Duodenal mucosa (tissue), 2 donors: ENCODE data around the gene ZGPAT.
"Not testable (repeated sequence)": the region's sequence is repeated elsewhere in the genome, so short reads cannot be mapped to it uniquely, and the experiment has no call there.

Experiments used
- H3K27ac ChIP-seq: one replicate; pipeline ENCODE4 v1.7.0; 2013; ENCODE audit warnings: low read depth, low read length
- H3K27me3 ChIP-seq, 2 donors: one replicate each; pipeline ENCODE4 v1.7.0; 2013; ENCODE audit warnings: low read length in 2 of 2, control low read depth in 1 of 2; ENCODE audit not compliant: insufficient read depth in 2 of 2, control insufficient read depth in 1 of 2
- H3K36me3 ChIP-seq, 2 donors: one replicate each; pipeline ENCODE4 v1.7.0; 2013; ENCODE audit warnings: low read length in 2 of 2, control low read depth in 1 of 2; ENCODE audit not compliant: insufficient read depth in 2 of 2, control insufficient read depth in 1 of 2
- H3K4me1 ChIP-seq, 2 donors: one replicate each; pipeline ENCODE4 v1.7.0; 2013; ENCODE audit warnings: low read length in 2 of 2, control low read depth in 1 of 2; ENCODE audit not compliant: insufficient read depth in 2 of 2, control insufficient read depth in 1 of 2
- H3K4me3 ChIP-seq, 2 donors: one replicate each; pipeline ENCODE4 v1.7.0; 2013; ENCODE audit warnings: low read length in 2 of 2, low read depth in 1 of 2
- H3K9ac ChIP-seq, 2 donors: one replicate each; pipeline ENCODE4 v1.7.0; 2013; ENCODE audit warnings: low read length in 2 of 2, low read depth in 1 of 2
- H3K9me3 ChIP-seq, 2 donors: one replicate each; pipeline ENCODE4 v1.7.0; 2013; ENCODE audit warnings: low read length in 2 of 2, control low read depth in 1 of 2; ENCODE audit not compliant: control insufficient read depth in 1 of 2

ZGPAT gene

DNA sequence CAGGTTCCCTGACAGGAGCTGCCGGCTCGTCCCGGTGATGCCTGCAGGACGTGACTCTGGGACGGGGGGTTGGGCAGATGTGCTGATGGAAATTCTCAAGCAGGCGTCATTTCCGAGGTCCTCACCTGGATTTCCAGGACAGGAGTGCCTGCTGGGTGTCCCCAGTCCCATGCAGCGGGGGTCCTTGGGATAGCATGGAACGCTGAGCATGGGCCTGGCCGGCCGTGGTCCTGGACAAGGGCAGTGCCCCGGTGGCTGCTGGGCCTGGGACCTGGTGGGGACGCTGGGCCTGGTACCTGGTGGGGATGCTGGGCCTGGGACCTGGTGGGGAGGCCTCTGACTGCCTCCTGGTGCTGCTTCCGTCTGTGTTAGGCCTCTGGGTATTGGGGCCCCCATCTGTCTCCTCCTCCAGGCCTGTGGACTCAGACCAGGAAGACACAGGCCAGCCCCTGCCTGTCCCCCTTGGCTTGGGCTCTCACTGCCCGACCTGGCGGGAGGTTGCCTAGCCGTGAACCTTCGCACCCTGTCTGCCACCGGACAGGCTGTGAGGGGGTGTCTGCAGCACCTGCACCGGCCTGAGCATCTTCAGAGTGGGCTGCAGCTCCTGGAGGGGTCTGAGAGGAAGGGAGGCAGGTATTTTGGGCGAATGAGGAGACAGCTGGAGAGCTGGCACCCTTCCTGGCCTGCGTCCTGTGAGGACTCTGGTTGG, 43.5 kb upstream of the ZGPAT start:
- H3K36me3 ChIP-seq = peaks cover 20 to 62% of the 10 kb centered on the region in 2 donors

DNA sequence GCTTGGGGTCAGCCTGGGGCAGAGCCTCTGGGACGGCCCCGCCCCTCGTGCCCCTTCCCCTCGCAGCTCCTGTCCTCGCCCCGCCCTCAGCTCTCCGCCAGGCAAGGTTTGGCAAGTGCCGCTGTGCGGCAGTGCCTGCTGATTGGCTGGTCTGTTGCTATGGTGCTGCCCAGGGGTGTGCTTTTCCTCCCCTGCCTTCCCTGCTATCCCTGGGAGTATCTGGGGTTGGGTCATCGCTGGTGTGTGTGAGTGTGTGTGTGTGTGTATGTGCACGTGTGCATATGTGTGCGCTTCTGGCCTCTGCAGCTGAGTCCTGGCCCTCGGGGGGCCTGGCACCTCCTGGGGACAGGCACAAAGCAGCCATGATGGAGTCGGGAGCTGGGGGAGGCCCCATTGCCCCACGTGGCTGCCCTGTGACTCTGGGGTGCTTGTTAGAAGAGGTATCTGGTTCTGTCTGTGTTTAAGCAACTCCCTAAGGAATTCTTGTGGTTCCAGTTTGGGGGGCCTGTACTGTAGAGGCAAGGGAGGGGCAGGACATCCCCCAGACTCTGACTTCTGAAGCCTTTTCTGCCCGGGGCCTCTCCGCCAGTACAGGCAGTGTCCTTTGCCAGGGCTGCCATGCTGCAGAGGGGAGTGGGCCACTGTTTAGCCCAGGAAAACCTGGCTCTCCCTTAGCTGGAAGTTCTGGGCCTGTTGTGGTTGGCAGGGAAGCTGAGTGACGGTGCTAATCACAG, 42.8 kb upstream of the ZGPAT start:
- Histone ChIP-seq H3K9ac (no peak overlapping the region), H3K4me3 (no peak overlapping the region), H3K36me3 (peaks cover 20 to 62% of the 10 kb centered on the region in 2 donors), H3K9me3 (no peaks in the 10 kb centered on the region), H3K27me3 (no peaks in the 10 kb centered on the region), H3K27ac (no peak overlapping the region), H3K4me1 (no peaks in the 10 kb centered on the region)

More for the DNA sequence above, 43.5 kb upstream of the ZGPAT start:
- Histone ChIP-seq H3K27ac (no peak overlapping the region), H3K9ac (no peak overlapping the region), H3K4me3 (no peak overlapping the region), H3K4me1 (peaks cover 2 to 3% of the 10 kb centered on the region in 2 donors), H3K27me3 (no peaks in the 10 kb centered on the region), H3K9me3 (no peaks in the 10 kb centered on the region)

DNA sequence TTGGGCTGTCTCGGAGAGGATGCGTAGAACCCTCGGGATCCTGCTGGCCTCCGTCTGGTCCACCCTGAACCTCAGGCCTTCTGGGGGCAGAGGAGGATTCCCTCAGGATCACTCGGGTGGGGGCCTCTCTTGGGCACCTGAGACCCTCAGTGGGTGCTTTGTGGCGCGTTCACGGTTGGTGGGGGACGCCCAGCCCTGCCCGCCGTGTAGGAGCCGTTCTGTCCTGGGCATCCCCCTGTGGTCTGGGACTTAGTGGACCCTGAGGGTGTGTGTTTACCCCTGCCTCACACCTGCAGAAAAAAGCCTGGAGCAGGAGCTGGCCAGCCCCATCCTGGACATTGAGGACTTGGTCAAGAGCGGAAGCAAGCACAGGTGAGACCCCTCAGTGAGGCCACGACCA, 42.1 kb upstream of the ZGPAT start:
- H3K4me1 ChIP-seq = no peaks in the 10 kb centered on the region
- H3K27ac ChIP-seq = no peak overlapping the region
- no peaks in the 10 kb centered on the region for H3K9me3 ChIP-seq
- H3K4me3 ChIP-seq = no peak overlapping the region
- H3K27me3 ChIP-seq = no peaks in the 10 kb centered on the region
- no peak overlapping the region for H3K9ac ChIP-seq
- peaks cover 20 to 63% of the 10 kb centered on the region in 2 donors for H3K36me3 ChIP-seq

GRCh38 chr20:63667858-63668257, 40.0 kb upstream of the ZGPAT start:
- no peak overlapping the region for H3K9ac ChIP-seq
- H3K27me3 ChIP-seq = no peaks in the 10 kb centered on the region
- H3K4me3 ChIP-seq = no peak overlapping the region
- peaks cover 16 to 51% of the 10 kb centered on the region in 2 donors for H3K36me3 ChIP-seq
- no peaks in the 10 kb centered on the region for H3K9me3 ChIP-seq
- no peak overlapping the region for H3K27ac ChIP-seq
- no peaks in the 10 kb centered on the region for H3K4me1 ChIP-seq

DNA sequence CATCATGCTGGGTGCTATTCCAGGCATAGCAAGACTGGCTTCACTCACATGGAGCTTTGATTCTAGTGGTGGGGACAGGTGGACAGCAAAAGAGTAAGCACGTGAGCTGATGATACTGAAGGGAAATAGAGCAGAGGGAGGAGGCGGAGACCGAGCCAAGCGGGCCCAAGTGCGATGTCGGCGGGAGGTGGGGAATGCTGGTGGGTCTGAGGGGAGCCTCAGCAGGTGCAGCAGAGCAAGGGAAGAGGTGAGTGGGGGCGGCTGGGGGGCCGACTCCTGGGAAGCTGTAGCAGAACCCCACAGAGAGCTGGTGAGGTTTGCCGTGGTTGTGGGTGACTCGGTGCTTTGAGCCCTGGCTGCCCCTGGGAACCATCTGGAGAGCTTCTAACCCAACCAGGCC, 39.5 kb upstream of the ZGPAT start:
- no peak overlapping the region for H3K27ac ChIP-seq
- peaks cover 16 to 47% of the 10 kb centered on the region in 2 donors for H3K36me3 ChIP-seq

GRCh38 chr20:63671695-63672094, 36.1 kb upstream of the ZGPAT start:
- H3K4me3 ChIP-seq, H3K9me3 ChIP-seq, H3K27ac ChIP-seq, H3K9ac ChIP-seq, H3K4me1 ChIP-seq, H3K27me3 ChIP-seq: not testable (repeated sequence)
- H3K36me3 ChIP-seq = peaks cover 8 to 41% of the 10 kb centered on the region in 2 donors

More for the DNA sequence above, 39.5 kb upstream of the ZGPAT start:
- H3K9ac ChIP-seq = no peak overlapping the region
- no peak overlapping the region for H3K4me3 ChIP-seq
- no peaks in the 10 kb centered on the region for H3K9me3 ChIP-seq
- H3K4me1 ChIP-seq = no peaks in the 10 kb centered on the region
- no peaks in the 10 kb centered on the region for H3K27me3 ChIP-seq

- Histone ChIP-seq H3K9me3 (no peaks in the 10 kb centered on the region), H3K4me3 (no peak overlapping the region), H3K27ac (no peak overlapping the region), H3K36me3 (peaks cover 8 to 34% of the 10 kb centered on the region in 2 donors), H3K27me3 (no peaks in the 10 kb centered on the region), H3K9ac (no peak overlapping the region), H3K4me1 (no peaks in the 10 kb centered on the region)
Measured at GRCh38 chr20:63672666-63673065, 35.2 kb upstream of the ZGPAT start.

DNA sequence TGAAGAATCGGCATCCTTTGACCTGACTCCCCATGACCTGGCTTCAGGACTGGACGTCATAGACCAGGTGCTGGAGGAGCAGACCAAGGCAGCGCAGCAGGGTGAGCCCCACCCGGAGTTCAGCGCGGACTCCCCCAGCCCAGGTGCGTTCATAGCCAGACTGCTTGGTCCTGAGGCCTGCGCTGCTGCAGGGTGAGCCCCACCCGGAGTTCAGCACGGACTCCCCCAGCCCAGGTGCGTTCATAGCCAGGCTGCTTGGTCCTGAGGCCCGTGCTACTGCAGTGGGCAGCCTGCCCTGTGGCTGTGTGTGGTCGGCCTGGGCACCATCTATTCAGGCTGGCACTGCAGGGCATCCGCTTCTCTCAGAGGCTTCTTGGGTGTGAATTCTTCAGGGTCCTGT, 33.9 kb upstream of the ZGPAT start:
- no peaks in the 10 kb centered on the region for H3K4me1 ChIP-seq
- no peak overlapping the region for H3K4me3 ChIP-seq
- peaks cover under 1 to 34% of the 10 kb centered on the region in 2 donors for H3K36me3 ChIP-seq
- no peaks in the 10 kb centered on the region for H3K27me3 ChIP-seq
- H3K9ac ChIP-seq = no peak overlapping the region
- no peak overlapping the region for H3K27ac ChIP-seq
- no peaks in the 10 kb centered on the region for H3K9me3 ChIP-seq

- Histone ChIP-seq H3K4me1 (no peaks in the 10 kb centered on the region), H3K9me3 (no peaks in the 10 kb centered on the region), H3K4me3 (no peak overlapping the region), H3K36me3 (peaks cover 0 to 33% of the 10 kb centered on the region in 2 donors), H3K27me3 (no peaks in the 10 kb centered on the region), H3K9ac (no peak overlapping the region), H3K27ac (no peak overlapping the region)
Measured at GRCh38 chr20:63675681-63676368, 32.0 kb upstream of the ZGPAT start.

DNA sequence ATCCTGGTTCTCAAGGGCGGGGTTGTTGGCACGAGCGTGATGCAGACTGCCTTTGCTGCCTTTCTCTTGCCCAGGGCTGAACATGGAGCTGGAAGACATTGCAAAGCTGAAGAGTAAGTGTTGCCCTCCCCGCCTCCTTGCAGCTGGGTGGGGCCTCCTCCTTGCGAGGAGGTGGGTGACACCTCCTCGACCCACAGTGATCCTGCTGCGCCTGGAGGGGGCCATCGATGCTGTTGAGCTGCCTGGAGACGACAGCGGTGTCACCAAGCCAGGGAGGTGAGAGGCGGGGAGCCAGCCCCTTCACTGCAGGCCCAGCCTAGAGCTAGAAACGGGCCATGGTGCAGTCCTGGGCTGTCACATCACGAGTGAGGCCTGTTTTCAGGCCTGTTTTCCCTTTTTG, 29.8 kb upstream of the ZGPAT start:
- Histone ChIP-seq H3K9ac (no peak overlapping the region), H3K27me3 (no peaks in the 10 kb centered on the region), H3K4me3 (no peak overlapping the region), H3K9me3 (no peaks in the 10 kb centered on the region), H3K27ac (no peak overlapping the region), H3K4me1 (peaks cover under 1 to 12% of the 10 kb centered on the region in 2 donors), H3K36me3 (peaks cover 0 to 26% of the 10 kb centered on the region in 2 donors)
